Fibroblast of lung (primary cell): ENCODE data around the gene ANO1. TPM values are rescaled to one million over a fixed set of nuclear protein-coding genes. Genes with fewer than 3 reads are reported as not detected.

Source experiments
- DNase-seq, 2 donors: peaks; one replicate each; pipeline versions ENCODE4 v3.0.0 to v3.0.0-alpha.2; 2010; ENCODE audit warnings: low read depth in 2 of 2
- H2AFZ ChIP-seq: 2 replicates; pipeline ENCODE4 v1.5.1; 2012; ENCODE audit warnings: low read length, control low read depth, inconsistent platforms
- H3K27ac ChIP-seq: 2 replicates; pipeline ENCODE4 v1.5.1; 2011; ENCODE audit warnings: low read length, control low read depth; ENCODE audit not compliant: insufficient read depth
- H3K27me3 ChIP-seq: 2 replicates; pipeline ENCODE4 v1.5.1; 2011; ENCODE audit warnings: mild to moderate bottlenecking, low read length; ENCODE audit not compliant: control insufficient read depth, insufficient read depth
- H3K36me3 ChIP-seq: 2 replicates; pipeline ENCODE4 v1.5.1; 2011; ENCODE audit warnings: low read length; ENCODE audit not compliant: control insufficient read depth, insufficient read depth
- H3K4me1 ChIP-seq: 2 replicates; pipeline ENCODE4 v1.5.1; 2011; ENCODE audit warnings: low read length; ENCODE audit not compliant: control insufficient read depth, insufficient read depth; ENCODE audit errors: extremely low read depth
- H3K4me2 ChIP-seq: 2 replicates; pipeline ENCODE4 v1.5.1; 2011; ENCODE audit warnings: low read length, control low read depth; ENCODE audit not compliant: insufficient read depth; ENCODE audit errors: extremely low read depth
- H3K4me3 ChIP-seq, 4 experiments: fragments of 200-600 bp in 1 of 4; sonication (generic) in 1 of 4; replicated peaks in 1 of 4; 2 replicates each; pipeline ENCODE4 v1.5.1; 2011 to 2016; ENCODE audit warnings: low read length in 4 of 4, low read depth in 3 of 4, mild to moderate bottlenecking in 3 of 4, control low read depth in 2 of 4, inconsistent platforms in 1 of 4, mixed read lengths in 1 of 4; ENCODE audit not compliant: insufficient read depth in 1 of 4; ENCODE audit errors: control extremely low read depth in 1 of 4
- H3K79me2 ChIP-seq: 2 replicates; pipeline ENCODE4 v1.5.1; 2012; ENCODE audit warnings: mild to moderate bottlenecking, low read length, inconsistent platforms; ENCODE audit not compliant: control insufficient read depth, insufficient read depth
- H3K9ac ChIP-seq: 2 replicates; pipeline ENCODE4 v1.5.1; 2011; ENCODE audit warnings: mild to moderate bottlenecking, low read length, control low read depth; ENCODE audit not compliant: insufficient read depth
- H3K9me3 ChIP-seq: 2 replicates; pipeline ENCODE4 v1.5.1; 2012; ENCODE audit warnings: low read depth, low read length; ENCODE audit not compliant: control insufficient read depth, insufficient read depth
- H4K20me1 ChIP-seq: 2 replicates; pipeline ENCODE4 v1.5.1; 2011; ENCODE audit warnings: low read length; ENCODE audit not compliant: control insufficient read depth, insufficient read depth; ENCODE audit errors: extremely low read depth
- EZH2 ChIP-seq: IDR thresholded peaks from 2 replicates; pipeline ENCODE4 v1.5.1; 2012; ENCODE audit warnings: low read length, control low read depth, mild to moderate bottlenecking; ENCODE audit errors: missing control alignments
- polyA plus RNA-seq, 2 donors: library from polyadenylated mRNA; depleted of rRNA in 1 of 2; stranded (reverse) in 1 of 2; unstranded in 1 of 2; fragments of >200 nt; gene quantifications; 2 replicates each; pipeline ENCODE4 v1.2.1, GENCODE V29; 2011 to 2012; ENCODE audit warnings: missing spikeins in 1 of 2
- total RNA-seq: library from RNA; depleted of rRNA; stranded (reverse); fragments of >200 nt; gene quantifications from 2 replicates; pipeline ENCODE4 v1.2.1, GENCODE V29; 2014
- TF ChIP-seq, protein P1 (sequence below), 2 donors: IDR thresholded peaks in 1 of 2; conservative IDR thresholded peaks in 1 of 2; 1 replicate in 1 of 2; 2 replicates in 1 of 2; pipeline ENCODE4 v1.5.1; 2011 to 2012; ENCODE audit warnings: low read length in 2 of 2, control low read depth in 1 of 2, inconsistent platforms in 1 of 2, low read depth in 1 of 2, mild to moderate bottlenecking in 1 of 2

The ANO1 gene
- total and polyA plus RNA-seq, 2 donors (not counting 1 experiment from before 2014, with no cell fraction given): 0.99 to 4.1 TPM

DNA sequence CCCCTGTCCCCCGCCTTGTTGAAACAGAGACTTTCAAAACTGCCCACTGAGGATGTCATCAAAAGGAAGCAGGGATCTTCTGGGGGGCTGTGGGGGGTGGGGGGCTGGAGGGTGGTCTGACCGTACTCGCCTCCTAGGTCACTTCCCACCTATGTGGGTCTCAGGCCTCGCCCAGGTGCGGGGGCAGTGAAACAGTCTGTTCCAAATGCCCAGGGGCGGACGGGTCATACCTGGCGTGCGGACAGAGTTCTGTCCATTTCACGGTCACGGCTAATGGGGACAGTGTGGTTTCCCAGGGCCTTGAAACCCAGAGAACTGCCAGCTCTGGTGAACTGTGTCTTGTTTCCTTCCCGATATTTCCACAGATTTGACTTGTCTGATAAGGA, 27.2 kb downstream of the ANO1 start:
- H3K4me1 ChIP-seq: no peaks in the 10 kb centered on the region
- no peaks in the 10 kb centered on the region for H3K79me2 ChIP-seq
- H3K27ac ChIP-seq: no peak overlapping the region
- no peak overlapping the region for H3K9ac ChIP-seq
- H3K27me3 ChIP-seq: no peaks in the 10 kb centered on the region
- H3K36me3 ChIP-seq: no peaks in the 10 kb centered on the region
- no peaks in the 10 kb centered on the region for H3K9me3 ChIP-seq
- no peak for TF ChIP-seq EZH2
- TF ChIP-seq, protein P1, sequence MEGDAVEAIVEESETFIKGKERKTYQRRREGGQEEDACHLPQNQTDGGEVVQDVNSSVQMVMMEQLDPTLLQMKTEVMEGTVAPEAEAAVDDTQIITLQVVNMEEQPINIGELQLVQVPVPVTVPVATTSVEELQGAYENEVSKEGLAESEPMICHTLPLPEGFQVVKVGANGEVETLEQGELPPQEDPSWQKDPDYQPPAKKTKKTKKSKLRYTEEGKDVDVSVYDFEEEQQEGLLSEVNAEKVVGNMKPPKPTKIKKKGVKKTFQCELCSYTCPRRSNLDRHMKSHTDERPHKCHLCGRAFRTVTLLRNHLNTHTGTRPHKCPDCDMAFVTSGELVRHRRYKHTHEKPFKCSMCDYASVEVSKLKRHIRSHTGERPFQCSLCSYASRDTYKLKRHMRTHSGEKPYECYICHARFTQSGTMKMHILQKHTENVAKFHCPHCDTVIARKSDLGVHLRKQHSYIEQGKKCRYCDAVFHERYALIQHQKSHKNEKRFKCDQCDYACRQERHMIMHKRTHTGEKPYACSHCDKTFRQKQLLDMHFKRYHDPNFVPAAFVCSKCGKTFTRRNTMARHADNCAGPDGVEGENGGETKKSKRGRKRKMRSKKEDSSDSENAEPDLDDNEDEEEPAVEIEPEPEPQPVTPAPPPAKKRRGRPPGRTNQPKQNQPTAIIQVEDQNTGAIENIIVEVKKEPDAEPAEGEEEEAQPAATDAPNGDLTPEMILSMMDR (conservative IDR thresholded peaks at IDR 0.05 in 1 of 2, IDR thresholded peaks at IDR 0.05 in 1 of 2; ENCODE audit: low read depth in 1 of 2, low read length in 2 of 2): no peak
- no peak for DNase-seq
- H2AFZ ChIP-seq: no peak overlapping the region
- no peak overlapping the region for H3K4me2 ChIP-seq
- no peak overlapping the region for H3K4me3 ChIP-seq
- H4K20me1 ChIP-seq: no peaks in the 10 kb centered on the region

DNA sequence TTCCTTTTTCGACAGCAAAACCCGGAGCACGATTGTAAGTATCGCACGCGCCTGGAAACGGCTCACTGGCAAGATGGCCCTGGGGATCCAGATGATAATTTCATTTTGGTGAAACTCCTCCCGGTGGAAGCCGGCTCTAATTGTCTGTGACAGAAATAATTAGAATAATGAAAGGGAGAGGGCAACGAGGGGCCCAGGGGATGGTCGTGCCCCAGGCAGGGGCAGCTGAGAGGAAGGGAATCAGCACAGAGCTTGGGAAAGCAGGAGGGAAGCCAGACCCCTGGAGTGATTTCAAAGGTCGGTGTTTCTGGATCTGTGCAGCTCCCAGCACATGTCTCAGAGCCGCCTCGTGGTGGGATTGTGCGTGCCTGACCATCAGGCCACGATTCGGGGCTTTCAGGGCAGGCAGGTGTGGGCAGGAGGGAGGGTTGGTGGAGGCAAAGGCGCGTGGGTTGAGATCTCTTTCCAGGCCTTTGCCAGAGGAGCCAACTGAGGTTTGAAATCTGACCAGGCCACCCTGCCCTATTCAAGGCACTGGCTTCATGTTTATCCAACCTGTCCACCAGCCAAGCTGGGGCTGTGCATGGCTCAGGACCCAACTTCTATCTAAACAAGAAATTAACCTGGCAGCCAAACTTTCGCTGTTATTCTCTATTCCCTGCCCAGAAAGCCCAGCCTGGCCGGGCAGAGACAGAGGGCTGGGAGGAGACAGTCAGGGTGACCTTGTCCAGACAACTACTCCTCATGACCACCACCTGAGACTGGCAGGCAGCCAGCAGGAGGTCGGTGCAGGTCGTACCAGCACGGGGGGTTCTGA, 27.8 kb downstream of the ANO1 start:
- Histone ChIP-seq H4K20me1 (no peaks in the 10 kb centered on the region), H3K4me1 (no peaks in the 10 kb centered on the region), H3K27me3 (no peaks in the 10 kb centered on the region), H3K4me2 (no peak overlapping the region), H3K9me3 (no peaks in the 10 kb centered on the region), H3K4me3 (no peak overlapping the region), H3K36me3 (no peaks in the 10 kb centered on the region), H2AFZ (no peak overlapping the region), H3K9ac (no peak overlapping the region), H3K79me2 (no peaks in the 10 kb centered on the region), H3K27ac (no peak overlapping the region)
- TF ChIP-seq, protein P1 (conservative IDR thresholded peaks at IDR 0.05 in 1 of 2, IDR thresholded peaks at IDR 0.05 in 1 of 2; ENCODE audit: low read depth in 1 of 2, low read length in 2 of 2): no peak
- TF ChIP-seq EZH2: no peak
- no peak for DNase-seq

DNA sequence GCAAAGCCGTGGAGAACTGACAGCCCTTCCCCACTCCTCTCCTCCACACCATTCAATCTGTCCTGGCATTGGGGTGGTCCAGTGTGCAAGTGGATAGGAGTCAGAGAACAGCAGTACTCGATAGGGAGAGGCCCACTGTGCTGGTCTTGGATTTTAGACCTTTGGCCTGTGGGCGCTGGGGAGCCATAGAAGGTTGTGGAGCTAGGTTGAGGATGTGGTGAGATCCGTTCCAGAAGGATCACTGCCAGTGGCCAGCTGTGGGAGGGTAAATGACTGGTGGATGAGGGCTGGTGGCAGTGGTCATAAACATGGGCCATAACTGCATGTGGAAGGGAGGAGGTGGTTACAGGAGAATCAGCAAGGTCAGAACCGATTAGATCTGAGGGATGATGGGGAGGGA, 28.6 kb downstream of the ANO1 start:
- TF ChIP-seq, protein P1 (conservative IDR thresholded peaks at IDR 0.05 in 1 of 2, IDR thresholded peaks at IDR 0.05 in 1 of 2; ENCODE audit: low read depth in 1 of 2, low read length in 2 of 2): no peak
- TF ChIP-seq EZH2: no peak
- H3K36me3 ChIP-seq: no peaks in the 10 kb centered on the region
- no peaks in the 10 kb centered on the region for H3K9me3 ChIP-seq
- H3K79me2 ChIP-seq: no peaks in the 10 kb centered on the region
- no peaks in the 10 kb centered on the region for H3K27me3 ChIP-seq
- no peak overlapping the region for H3K9ac ChIP-seq
- H3K4me1 ChIP-seq: peaks cover 2% of the 10 kb centered on the region
- no peak overlapping the region for H3K4me3 ChIP-seq
- DNase-seq: no peak
- no peak overlapping the region for H2AFZ ChIP-seq
- H3K4me2 ChIP-seq: no peak overlapping the region
- no peak overlapping the region for H3K27ac ChIP-seq
- H4K20me1 ChIP-seq: no peaks in the 10 kb centered on the region
